Suppressor macrophage (primary cell): Measurements from ENCODE around the gene TMEM139.
"Not testable (repeated sequence)": the region's sequence is repeated elsewhere in the genome, so short reads cannot be mapped to it uniquely, and the experiment has no call there.

Experiments
- DNase-seq, 4 experiments: peaks; one replicate each; pipeline ENCODE4 v3.0.0-alpha.2; 2020 to 2022

TMEM139 gene

GRCh38 chr7:143289888-143290287 is 5.1 kb downstream of the TMEM139 start:
- not testable (repeated sequence) for DNase-seq

DNA sequence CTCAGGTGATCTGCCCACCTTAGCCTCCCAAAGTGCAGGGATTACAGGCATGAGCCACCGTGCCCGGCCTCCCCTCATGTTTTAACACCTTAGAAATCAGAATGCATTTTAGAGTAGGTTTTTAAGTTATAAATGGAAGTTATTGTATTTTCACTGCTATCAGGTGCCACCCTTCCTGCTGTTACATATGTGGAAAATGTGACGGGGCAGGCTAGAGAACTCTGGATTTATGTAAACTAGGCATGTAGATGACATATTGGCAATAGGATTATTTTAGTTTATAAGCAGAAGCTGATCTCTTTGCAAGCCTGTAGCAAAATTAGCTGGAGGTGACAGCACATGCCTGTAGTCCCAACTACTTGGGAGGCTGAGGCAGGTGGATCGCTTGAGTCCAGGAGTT is 5.5 kb downstream of the TMEM139 start:
- DNase-seq: no peak

DNA sequence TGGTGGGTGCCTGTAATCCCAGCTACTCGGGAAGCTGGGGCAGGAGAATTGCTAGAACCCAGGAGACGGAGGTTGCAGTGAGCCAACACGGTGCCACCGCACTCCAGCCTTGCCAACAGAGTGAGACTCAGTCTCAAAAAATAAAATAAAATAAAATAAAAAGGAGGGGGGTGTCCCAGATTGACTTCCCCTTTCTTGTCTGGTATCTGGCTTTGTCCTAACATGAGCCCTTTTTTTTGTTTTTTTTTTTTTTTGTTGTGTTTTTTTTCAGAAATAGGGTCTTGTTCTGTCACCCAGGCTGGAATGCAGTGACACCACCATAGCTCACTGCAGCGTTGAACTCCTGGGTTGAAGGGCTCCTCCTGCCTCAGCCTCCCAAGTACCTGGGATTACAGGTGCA is 8.1 kb downstream of the TMEM139 start:
- DNase-seq: no peak

- DNase-seq: no peak
Measured at GRCh38 chr7:143295870-143296269, 11.1 kb downstream of the TMEM139 start.

GRCh38 chr7:143296686-143297085 is 11.9 kb downstream of the TMEM139 start:
- DNase-seq: no peak

DNA sequence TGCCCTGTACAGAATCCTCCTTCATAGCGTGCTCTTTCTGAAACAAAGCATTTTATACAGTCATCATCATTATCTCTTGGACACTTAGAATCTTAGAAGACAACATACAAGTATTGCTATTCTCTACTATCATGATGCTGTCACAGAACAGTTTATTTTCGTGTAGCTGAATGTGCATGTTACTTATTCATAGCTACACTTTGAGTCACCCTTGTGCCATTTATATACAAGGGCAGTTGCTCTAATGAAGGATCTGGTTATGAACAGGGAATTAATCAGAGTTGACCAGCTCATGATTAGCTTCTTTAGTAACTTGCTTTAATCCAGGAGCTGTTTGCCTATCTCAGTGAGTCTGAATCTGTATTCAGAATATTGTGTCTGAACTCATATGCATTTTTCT is 14.6 kb downstream of the TMEM139 start:
- no peak for DNase-seq

GRCh38 chr7:143299840-143300239 is 15.1 kb downstream of the TMEM139 start:
- peak in 1 of 4 experiments; percentile 37 for DNase-seq

DNA sequence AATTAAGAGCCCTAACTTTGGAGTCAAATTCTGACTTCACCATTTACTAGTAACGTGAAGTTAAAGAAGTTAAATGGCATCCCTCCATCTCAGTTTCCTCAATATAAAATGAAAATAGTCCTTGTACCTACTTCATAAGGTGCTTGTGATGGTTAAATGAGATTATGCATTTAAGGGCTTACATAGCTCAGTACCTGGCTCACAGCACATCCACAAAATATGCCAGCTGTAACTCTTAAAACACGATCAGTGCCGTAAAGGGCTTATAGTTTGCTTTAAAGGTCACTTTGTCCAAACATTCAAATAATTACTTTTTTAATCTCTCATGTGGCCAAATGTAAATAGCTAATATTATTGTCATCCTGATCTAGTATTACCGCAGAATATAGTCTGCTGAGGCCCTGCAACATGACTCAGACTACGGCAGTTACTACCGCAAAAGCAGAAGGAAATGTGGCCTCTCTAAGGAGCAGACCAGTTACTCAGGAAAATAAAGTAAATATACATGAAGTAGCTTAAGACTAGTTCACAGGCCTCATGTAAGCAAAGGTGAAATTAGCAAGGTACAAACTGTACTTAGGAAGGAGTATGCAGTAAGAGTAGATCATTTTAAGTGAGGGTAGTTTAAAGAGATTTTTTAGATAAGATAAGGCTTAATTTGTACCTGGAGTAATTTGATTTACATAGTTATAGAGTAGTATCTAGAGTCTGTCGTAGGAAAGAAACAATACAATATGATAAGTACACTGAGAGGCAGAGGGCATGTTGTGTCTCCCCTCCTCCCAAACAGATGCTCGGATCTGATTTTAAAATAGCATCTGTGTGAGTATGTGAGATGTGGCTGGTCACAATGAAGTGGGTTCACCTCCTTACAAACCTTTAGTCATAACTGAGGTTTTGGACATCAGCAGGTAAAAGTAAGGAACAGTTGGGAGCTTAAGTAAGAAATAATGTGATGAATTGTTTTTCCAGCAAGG is 16.5 kb downstream of the TMEM139 start:
- peak; percentile 57 to 81 (median 77) for DNase-seq

DNA sequence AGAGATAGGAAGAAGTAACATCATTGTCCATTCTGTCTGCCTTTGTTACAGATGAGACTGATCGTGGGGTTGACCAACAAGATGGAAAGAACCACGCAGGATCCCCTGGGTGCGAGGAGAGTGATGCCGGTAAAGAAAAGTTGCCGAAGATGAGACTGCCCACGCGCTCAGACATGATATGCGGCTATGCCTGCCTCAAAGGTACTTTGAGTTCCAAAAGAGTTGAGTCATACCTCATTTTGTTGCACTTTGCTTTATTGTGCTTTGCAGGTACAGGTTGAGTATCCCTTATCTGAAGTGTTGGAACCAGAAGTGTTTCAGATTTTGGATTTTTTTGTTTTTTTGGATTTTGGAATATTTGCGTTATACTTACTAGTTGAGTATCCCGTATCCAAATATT is 19.0 kb downstream of the TMEM139 start:
- no peak for DNase-seq

DNA sequence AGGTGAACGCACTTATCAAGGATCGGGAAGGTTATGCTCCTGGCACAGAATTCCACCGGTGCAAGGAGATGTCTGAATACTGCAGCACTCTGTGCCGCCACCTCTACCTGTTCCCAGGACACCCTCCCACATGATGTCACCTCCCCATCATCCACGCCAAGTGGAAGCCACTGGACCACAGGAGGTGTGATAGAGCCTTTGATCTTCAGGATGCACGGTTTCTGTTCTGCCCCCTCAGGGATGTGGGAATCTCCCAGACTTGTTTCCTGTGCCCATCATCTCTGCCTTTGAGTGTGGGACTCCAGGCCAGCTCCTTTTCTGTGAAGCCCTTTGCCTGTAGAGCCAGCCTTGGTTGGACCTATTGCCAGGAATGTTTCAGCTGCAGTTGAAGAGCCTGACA is 20.2 kb downstream of the TMEM139 start:
- no peak for DNase-seq

- peak; percentile 72 to 89 (median 82) for DNase-seq
Measured at GRCh38 chr7:143305423-143306070, 20.8 kb downstream of the TMEM139 start.

DNA sequence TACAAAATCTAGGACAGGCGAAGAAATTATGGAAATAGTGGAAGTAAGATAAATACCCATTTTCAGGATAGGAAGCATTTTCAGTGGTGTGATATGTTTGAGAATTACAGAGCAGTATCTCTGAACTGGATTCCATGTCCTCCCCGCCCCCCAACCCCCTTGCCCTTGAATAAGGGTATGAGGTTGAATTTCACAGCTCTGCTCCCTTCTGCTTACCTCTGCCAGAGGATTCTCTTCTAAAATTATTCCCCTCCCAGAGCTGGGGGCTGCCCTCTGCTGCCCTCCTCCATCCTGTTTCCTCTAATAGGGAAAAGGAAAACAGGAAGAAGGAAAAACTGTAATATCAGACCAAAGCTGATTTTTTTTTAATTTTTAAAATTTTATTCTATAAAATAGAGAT is 23.9 kb downstream of the TMEM139 start:
- no peak for DNase-seq

DNA sequence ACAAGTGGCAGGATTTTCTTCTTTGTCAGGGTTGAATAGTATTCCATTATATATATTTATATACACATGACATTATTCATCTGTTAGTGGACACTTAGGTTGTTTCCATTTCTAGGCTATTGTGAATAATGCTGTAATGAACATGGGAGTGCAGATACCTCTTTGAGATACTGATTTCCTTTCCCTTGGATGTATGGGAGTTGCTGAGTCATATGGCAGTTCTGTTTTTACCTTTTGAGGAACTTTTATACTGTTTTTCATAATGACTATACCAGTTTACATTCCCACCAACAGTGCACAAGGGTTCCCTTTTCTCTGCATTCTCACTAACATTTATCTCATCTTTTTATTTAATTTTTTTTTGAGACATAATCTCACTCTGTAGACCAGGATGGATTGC is 29.4 kb downstream of the TMEM139 start:
- DNase-seq: peak in 3 of 4 experiments; percentile 25 to 69 (median 64)

DNA sequence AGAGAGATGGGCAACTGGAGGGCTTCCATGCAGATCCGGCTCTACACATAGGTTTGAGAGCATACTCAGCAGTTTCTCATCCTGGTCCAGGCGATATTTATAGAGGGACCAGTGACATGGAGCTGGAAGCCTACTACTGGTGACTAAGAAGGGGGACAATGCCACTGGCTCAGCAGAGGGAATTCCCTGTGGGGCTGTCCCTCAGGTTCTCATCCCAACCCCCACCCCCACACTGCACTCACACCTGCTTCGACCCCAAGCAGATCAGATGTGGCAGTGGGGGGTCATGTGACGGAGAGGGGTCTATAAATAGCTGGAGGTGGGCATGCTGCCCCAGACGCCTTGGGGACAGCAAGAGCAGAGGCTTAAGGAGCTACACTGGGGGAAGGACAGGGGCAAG is 31.0 kb downstream of the TMEM139 start, which contains the start of gene CLCN1:
CLCN1 (plus strand) TSS at position 336 of the 400 bp plus-strand sequence. CDS start 102 bp downstream, outside the sequence.
- no peak for DNase-seq

DNA sequence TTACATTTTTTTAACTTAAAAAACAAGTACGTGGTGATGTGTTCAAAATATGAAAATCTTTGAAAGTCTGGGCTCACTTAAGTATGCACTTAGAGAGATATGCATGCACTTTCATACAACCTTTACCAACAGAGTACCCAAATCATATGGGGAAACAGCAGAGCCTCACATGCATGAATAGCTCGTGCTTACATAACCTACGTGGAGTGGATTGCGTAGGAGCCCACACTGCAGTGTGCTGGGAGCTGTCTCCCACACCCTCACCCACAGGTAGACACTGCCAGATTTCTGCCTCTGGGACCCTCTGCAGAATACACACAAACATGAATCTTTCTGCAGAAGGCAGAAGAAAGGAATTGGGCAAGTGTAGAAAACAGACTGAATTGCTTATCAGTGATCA is 31.7 kb downstream of the TMEM139 start:
- peak in 3 of 4 experiments; percentile 50 to 61 (median 60) for DNase-seq

DNA sequence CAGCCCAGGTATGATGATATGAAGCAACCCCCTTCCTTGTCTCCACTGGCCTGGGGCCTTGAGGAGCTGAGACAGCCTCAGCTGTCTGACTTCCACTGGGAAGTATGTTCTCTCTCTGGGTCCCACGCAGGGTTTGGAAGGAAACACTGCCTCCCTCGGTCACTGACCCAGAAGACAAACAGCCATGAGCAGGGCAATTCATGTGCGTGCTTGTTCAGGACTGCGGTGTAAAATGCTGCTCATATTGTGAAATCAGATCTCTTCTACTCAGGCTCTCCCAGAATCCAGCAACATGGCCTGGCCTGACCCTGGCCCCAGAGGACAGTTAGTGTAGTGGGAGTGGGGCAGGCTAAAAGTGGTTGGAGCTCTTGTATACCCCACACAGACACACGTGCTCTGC is 33.9 kb downstream of the TMEM139 start:
- DNase-seq: peak; percentile 72 to 89 (median 84)

DNA sequence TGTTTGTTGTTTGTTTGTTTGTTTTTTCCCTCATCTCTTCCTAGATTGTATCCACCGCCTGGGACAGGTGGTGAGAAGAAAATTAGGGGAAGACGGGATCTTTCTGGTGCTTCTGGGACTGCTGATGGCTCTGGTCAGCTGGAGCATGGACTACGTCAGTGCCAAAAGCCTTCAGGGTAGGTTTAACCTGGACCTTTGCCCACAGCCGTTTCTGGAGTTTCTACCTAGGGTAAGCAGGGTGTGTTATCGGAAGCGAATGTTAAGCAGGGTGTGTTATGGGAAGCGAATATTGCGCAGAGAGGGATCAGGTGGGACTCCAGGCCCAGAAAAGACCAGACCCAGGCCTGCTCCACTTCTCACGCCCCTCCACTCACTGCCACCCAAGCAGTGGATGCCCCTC is 35.9 kb downstream of the TMEM139 start:
- no peak for DNase-seq

GRCh38 chr7:143321242-143321641 is 36.5 kb downstream of the TMEM139 start:
- DNase-seq: no peak

DNA sequence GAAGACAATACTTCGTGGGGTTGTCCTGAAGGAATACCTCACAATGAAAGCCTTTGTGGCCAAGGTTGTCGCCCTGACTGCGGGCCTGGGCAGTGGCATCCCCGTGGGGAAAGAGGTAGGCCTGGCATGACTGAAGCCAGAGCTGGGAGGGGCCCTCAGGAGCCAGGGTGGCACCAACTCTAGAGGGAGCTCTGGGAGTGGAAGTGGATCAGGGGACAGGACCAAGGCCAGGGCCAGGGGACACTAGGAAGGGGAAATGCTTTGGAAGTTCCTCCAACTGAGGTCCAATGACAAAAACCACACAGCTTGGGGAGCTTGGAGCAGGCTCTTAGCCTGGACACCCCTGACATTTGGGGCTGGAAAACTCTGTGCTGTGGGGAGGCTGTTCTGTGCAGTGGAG is 37.0 kb downstream of the TMEM139 start:
- DNase-seq: peak; percentile 78 to 91 (median 88)

GRCh38 chr7:143322760-143323633 is 38.2 kb downstream of the TMEM139 start:
- peak in 1 of 4 experiments; percentile 29 for DNase-seq

GRCh38 chr7:143323653-143324052 is 38.9 kb downstream of the TMEM139 start:
- peak in 3 of 4 experiments; percentile 63 to 82 (median 66) for DNase-seq

GRCh38 chr7:143325240-143325639 is 40.5 kb downstream of the TMEM139 start:
- no peak for DNase-seq

- no peak for DNase-seq
Measured at GRCh38 chr7:143327903-143328302, 43.1 kb downstream of the TMEM139 start.
